GM12872 (cell line): Measurements from ENCODE around the gene SOX8.

Source experiments
- CTCF ChIP-seq: IDR thresholded peaks from 3 replicates; pipeline ENCODE4 v1.5.1; 2011; ENCODE audit warnings: low read depth, mild to moderate bottlenecking, low read length, moderate library complexity; ENCODE audit not compliant: insufficient read depth

Gene SOX8

GRCh38 chr16:938136-938535 is 43.4 kb upstream of the SOX8 start:
- TF ChIP-seq CTCF, result no peak

- no peak for TF ChIP-seq CTCF
Observed at GRCh38 chr16:938752-939151, 42.8 kb upstream of the SOX8 start.

- no peak for TF ChIP-seq CTCF
Observed at GRCh38 chr16:939311-939710, 42.3 kb upstream of the SOX8 start.

- no peak for TF ChIP-seq CTCF
Observed at GRCh38 chr16:939941-940340, 41.6 kb upstream of the SOX8 start.

- TF ChIP-seq CTCF, result no peak
Observed at GRCh38 chr16:942436-943060, 39.0 kb upstream of the SOX8 start.

- TF ChIP-seq CTCF, result no peak
Observed at GRCh38 chr16:943971-944370, 37.6 kb upstream of the SOX8 start.

- no peak for TF ChIP-seq CTCF
Observed at GRCh38 chr16:945271-946047, 36.1 kb upstream of the SOX8 start.
